Stimulated activated CD4-positive, alpha-beta T cell treated with anti-CD3 and anti-CD28 coated beads, Interleukin-2, amount 100 ng/mL, for 24 hours (primary cell): Measurements from ENCODE around the gene LATS1.
A peak's percentile ranks its signal among the peaks of the same experiment; 100 is the strongest.
"Not testable (repeated sequence)": the region's sequence is repeated elsewhere in the genome, so short reads cannot be mapped to it uniquely, and the experiment has no call there.

Experiments
- DNase-seq, 2 donors: peaks; one replicate each; pipeline ENCODE4 v3.0.0-alpha.2; 2020

The LATS1 gene

GRCh38 chr6:149728499-149729234, 10.8 kb upstream of the LATS1 start:
- DNase-seq = no peak

DNA sequence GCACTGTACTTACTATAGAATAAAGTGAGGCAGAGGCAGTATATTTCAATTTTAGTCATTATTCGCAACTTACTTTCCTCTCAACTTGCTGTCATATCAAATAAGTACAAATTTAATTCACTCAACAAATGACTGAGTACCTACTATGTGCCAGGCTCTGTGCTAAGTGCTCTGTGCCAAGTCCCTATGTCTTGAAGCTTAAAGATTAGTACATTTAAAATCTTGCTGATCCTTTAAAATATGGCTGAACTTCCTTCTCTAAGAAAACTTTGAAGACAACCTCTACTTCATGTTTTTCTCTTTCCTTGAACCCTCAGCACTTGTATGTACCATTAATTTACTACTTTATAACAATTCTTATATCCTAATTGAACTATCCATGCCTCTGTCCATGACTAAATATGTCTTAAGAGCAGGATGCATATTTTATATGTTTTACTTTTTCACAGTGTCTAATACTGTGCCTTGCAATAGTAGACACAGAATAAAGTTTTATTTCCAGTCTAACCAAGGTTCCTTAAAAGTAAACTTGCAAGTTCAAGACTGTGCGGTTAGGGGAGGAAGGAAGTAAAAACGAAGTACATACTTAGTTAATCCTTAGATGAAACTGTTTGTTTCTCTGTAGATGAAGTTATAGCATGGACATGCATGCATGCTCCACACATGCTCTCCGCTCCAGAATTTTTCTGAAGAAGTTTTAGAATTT, 10.0 kb upstream of the LATS1 start:
- no peak for DNase-seq

DNA sequence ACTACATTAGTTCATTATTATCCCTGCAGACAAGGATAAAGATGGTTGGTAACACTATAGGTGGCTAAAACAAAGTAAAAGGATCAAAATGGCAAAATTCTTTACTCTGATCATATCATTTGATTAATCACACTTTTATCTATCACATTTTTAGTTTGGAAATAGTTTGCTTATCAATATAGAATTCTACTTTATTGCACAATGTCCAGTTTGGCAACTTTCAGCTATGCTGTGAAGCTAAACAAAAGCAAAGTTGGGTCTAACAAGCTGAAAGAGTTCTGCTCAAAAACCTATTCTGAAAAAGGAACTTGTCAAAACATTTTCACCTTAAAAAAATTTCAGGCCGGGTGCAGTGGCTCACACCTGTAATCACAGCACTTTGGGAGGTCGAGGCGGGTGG, 7.9 kb upstream of the LATS1 start:
- DNase-seq = no peak

DNA sequence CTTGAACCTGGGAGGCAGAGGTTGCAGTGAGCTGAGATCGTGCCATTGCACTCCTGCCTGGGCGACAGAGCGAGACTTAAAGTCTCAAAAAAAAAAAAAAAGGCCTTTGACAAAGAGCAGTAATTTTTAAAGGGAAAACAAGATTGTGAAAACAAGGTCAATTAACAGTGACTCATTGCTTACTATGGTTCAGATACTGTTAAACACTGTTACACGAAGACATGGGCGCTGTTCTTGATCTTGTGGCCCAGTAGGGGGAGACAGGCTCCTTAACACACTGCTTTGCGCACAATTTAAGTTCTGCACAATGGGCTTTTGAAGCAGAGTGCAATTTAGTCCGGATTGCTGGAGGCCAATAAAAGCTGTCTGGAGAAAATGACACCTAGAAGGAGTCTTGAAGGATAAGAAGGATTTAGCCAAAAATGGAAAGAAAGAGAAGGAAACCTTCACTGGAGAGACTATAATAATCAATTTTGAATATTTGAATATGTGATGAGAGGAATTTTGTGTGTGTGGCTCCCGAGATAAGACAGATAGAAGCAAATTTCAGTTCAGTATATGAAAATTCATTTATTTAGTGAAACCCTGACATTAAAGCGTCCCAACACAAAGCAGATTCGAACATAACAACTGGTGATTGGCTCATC, 6.0 kb upstream of the LATS1 start:
- peak; percentile 23 to 46 for DNase-seq

GRCh38 chr6:149723262-149723661, 5.4 kb upstream of the LATS1 start:
- no peak for DNase-seq

- no peak for DNase-seq
Measured at GRCh38 chr6:149719531-149719930, 1.6 kb upstream of the LATS1 start.

DNA sequence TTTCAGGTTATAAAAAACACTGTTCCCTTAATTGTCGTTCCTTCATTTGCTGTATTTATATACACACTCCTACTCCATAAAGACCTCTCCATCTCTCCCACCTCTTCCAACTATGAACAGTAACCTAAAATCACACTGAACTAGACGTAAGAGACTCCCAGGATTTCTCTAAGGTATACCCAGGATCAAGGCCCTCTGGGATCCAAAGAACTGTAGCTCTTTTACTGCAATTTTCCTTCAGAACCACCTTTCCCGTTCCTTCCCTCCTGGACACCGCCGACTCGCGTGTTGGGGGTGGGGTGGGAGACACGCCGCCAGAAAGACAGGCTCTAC, 680 bp downstream of the LATS1 start:
- no peak for DNase-seq

DNA sequence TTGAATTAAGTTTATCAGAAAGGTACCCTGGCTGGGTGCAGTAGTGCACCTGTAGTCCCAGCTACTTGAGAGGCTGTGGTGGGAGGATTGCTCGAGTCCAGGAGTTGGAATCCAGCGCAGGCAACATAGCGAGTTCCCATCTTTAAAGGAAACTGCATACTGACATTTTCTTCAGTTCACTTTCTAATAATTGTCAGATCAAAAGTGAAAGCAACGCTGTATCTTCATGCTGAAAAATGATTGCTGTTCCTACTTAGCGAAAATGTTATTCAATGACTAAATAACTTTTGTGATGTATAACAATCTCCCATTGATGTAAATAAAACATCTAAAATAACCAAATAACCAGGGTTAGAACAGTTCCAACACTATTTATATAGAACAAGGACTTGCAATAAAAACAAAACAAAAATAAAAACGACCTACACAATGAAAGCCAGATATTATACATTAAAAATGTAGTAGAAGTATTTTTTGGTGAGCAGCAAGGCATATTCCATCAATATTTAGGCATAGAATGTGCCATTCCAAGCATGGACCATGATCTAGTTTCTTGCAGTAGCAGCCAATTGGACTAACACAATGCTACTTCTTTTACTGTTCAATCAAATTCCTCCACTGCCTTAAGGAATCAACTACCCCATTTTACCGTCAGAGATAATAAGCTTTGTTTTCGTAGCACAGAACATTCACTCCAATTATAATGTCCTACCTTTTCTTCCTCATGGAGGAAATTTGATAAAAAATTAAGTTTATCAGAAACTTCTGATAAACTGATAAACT, 1.5 kb downstream of the LATS1 start:
- DNase-seq = no peak

- DNase-seq = no peak
Measured at GRCh38 chr6:149714442-149714841, 3.5 kb downstream of the LATS1 start.

GRCh38 chr6:149711711-149712110, 6.2 kb downstream of the LATS1 start:
- no peak for DNase-seq

DNA sequence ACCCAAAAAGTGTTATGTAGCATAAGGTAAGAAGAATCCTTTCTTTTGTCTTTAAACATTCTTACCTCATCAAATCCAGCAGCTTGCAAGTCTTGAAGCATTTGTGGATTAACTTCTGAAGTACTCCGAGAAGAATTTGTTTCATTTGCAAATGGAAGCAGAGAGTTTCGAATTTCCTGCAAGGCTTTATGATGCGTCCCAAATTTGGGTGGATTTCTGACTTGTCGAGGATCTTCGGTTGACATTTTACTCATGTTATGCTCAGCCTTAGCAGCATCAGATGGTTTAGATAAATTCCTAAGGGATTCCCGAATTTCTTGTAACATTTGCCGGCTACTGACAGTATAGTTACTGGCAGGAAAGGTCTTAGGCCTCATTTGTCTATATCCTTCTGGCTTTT, 16.2 kb downstream of the LATS1 start:
- no peak for DNase-seq

DNA sequence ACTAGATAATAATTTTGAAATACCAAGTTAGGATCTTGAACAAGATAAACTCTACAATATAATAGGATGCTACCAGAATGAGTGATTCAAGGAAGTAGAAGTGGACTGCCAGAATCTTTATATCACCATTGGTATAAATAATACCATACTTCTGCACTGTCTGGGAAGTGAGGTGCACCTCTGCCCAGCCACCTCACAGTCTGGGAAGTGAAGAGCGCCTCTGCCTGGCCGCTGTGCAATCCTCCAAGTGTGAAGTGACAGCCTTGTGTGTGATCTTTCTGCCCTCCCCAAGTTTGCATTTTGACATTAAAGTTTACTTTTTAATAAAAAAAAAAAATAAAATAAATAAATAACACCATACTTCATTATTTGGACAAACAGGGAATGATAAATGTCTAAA, 18.8 kb downstream of the LATS1 start:
- DNase-seq = no peak

GRCh38 chr6:149698175-149698574, 19.7 kb downstream of the LATS1 start:
- no peak for DNase-seq

DNA sequence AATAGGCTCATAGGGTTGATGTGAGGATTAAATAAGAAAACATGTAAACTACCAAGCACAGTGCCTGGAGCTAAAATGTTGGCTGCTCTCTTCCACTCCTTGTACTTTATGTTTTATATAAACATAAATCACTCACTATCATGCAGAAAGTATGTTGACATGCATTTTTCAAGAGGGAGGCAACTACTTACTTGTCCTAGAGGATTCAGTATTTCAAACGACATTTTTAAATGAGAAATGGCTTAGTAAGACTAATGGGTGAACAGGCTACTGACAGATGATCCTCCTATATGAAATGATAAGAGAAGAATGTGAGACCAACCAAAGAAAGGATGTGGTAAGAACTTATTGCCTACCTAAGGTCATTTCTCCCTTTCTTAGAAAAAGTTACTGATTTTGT, 21.0 kb downstream of the LATS1 start:
- DNase-seq = no peak

DNA sequence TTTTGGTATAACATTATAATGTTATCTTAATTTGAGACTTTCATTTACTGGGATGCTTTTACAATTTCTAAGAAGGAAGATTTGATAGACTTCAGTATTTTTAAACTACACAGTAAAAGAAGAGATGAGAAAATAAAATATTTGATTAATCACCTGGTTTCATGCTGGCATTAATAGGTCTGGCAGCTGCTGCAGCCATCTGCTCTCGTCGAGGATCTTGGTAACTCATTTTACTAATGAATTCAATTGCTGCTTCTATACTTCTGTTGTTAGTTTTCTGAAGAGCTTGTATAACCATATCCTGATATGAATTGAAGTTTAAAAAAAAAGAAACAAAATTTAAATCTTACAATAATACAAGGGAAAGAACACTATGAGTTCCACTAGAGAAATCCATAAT, 23.0 kb downstream of the LATS1 start:
- DNase-seq = no peak

GRCh38 chr6:149691201-149691600, 26.7 kb downstream of the LATS1 start:
- no peak for DNase-seq

GRCh38 chr6:149686230-149686629, 31.7 kb downstream of the LATS1 start:
- DNase-seq = no peak

GRCh38 chr6:149683256-149683859, 34.5 kb downstream of the LATS1 start:
- no peak for DNase-seq

DNA sequence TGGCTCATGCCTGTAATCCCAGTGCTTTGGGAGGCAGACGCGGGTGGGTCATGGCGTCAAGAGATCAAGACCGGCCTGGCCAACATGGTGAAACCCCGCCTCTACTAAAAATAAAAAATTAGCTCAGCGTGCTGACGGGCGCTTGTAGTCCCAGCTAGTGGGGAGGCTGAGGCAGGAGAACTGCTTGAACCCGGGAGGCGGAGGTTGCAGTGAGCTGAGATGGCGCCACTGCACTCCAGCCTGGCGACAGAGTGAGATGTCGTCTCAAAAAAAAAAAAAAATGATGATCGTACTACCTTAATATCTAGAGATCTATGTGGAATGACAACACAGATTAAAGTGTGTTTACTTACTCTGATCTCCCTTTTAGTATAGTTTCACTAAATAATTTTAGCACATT, 36.1 kb downstream of the LATS1 start:
- not testable (repeated sequence) for DNase-seq

DNA sequence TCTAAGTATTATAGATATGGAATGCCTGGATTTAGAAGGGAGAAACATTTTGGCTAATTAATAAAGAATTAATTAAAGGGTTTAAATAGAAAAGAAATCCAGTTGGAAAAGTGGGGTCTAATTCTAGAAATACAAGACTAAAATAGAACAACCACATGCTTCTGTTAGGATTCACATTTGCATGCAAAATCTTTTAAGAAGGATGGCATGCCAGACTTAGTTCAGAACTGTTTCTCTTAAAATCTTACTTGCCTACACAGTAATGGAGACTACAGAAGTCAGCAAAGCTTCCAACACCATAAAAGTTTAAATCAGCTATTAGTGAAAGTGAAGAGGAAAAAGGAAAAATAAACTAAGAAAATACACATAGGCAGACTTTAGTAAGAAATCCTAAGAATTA, 36.7 kb downstream of the LATS1 start:
- no peak for DNase-seq

- DNase-seq = no peak
Measured at GRCh38 chr6:149680503-149680902, 37.4 kb downstream of the LATS1 start.

DNA sequence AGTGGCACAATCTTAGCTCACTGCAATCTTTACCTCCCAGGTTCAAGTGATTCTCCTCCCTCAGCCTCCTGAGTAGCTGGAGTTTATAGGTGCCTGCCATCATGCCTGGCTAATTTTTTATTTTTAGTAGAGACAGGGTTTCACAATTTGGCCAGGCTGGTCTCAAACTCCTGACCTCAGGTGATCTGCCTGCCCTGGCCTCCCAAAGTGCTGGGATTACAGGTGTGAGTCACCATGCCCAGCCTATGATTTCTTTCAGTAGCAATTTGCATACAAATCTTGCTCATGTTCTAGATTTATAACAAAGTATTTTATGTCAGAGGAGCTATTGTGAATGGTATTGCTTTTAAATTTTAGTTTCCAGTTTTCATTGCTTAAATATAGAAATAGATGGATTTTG, 45.6 kb downstream of the LATS1 start:
- DNase-seq = not testable (repeated sequence)

GRCh38 chr6:149660028-149660427, 57.9 kb downstream of the LATS1 start:
- DNase-seq = no peak
